H9 (cell line): ENCODE measurements around the gene EXOC2. TPM values are rescaled to one million over a fixed set of nuclear protein-coding genes. Genes with fewer than 3 reads are reported as not detected.

Experiments
- DNase-seq: peaks from one replicate; pipeline ENCODE4 v3.0.0-alpha.2; 2017
- H2AFZ ChIP-seq: one replicate; pipeline ENCODE4 v1.6.1; 2013; ENCODE audit warnings: mild to moderate bottlenecking, low read length, control low read depth, moderate library complexity
- H2AK5ac ChIP-seq: 2 replicates; pipeline ENCODE4 v1.6.1; 2013; ENCODE audit warnings: low read length, control low read depth, mixed read lengths; ENCODE audit not compliant: insufficient read length
- H2BK120ac ChIP-seq: one replicate; pipeline ENCODE4 v1.6.1; 2013; ENCODE audit warnings: low read depth, mild to moderate bottlenecking, low read length, control low read depth, inconsistent platforms; ENCODE audit not compliant: poor library complexity, severe bottlenecking
- H2BK12ac ChIP-seq: 2 replicates; pipeline ENCODE4 v1.6.1; 2013; ENCODE audit warnings: low read length, control low read depth, mixed read lengths, low read depth; ENCODE audit not compliant: insufficient read length
- H2BK15ac ChIP-seq: 2 replicates; pipeline ENCODE4 v1.6.1; 2013; ENCODE audit warnings: low read depth, low read length, control low read depth
- H2BK20ac ChIP-seq: one replicate; pipeline ENCODE4 v1.6.1; 2013; ENCODE audit warnings: low read depth, mild to moderate bottlenecking, low read length, control low read depth, inconsistent platforms; ENCODE audit not compliant: poor library complexity, severe bottlenecking
- H2BK5ac ChIP-seq: 2 replicates; pipeline ENCODE4 v1.6.1; 2013; ENCODE audit warnings: low read length, control low read depth, mixed read lengths; ENCODE audit not compliant: insufficient read length
- H3K14ac ChIP-seq: 2 replicates; pipeline ENCODE4 v1.6.1; 2013; ENCODE audit warnings: low read length, control low read depth; ENCODE audit not compliant: insufficient read depth
- H3K18ac ChIP-seq: 2 replicates; pipeline ENCODE4 v1.6.1; 2013; ENCODE audit warnings: low read depth, mild to moderate bottlenecking, mixed read lengths, low read length, control low read depth; ENCODE audit not compliant: insufficient read length
- H3K23ac ChIP-seq: 2 replicates; pipeline ENCODE4 v1.6.1; 2013; ENCODE audit warnings: low read length, control low read depth, mixed read lengths, low read depth; ENCODE audit not compliant: insufficient read length
- H3K23me2 ChIP-seq: 2 replicates; pipeline ENCODE4 v1.6.1; 2013; ENCODE audit warnings: low read depth, mild to moderate bottlenecking, mixed read lengths, low read length, control low read depth; ENCODE audit not compliant: insufficient read length, poor library complexity, severe bottlenecking
- H3K27ac ChIP-seq: 2 replicates; pipeline ENCODE4 v1.5.1; 2013; ENCODE audit warnings: low read length, control low read depth, mixed read lengths, low read depth; ENCODE audit not compliant: insufficient read length
- H3K27me3 ChIP-seq: 2 replicates; pipeline ENCODE4 v1.6.1; 2013; ENCODE audit warnings: low read length, control low read depth, inconsistent platforms; ENCODE audit not compliant: insufficient read depth
- H3K4ac ChIP-seq: 2 replicates; pipeline ENCODE4 v1.6.1; 2013; ENCODE audit warnings: low read depth, mild to moderate bottlenecking, control low read depth, inconsistent platforms, low read length, moderate library complexity
- H3K4me1 ChIP-seq: 2 replicates; pipeline ENCODE4 v1.6.1; 2013; ENCODE audit warnings: low read length, control low read depth, inconsistent platforms; ENCODE audit not compliant: insufficient read depth
- H3K4me2 ChIP-seq: 2 replicates; pipeline ENCODE4 v1.6.1; 2013; ENCODE audit warnings: low read length, control low read depth, mixed read lengths; ENCODE audit not compliant: insufficient read length, insufficient read depth
- H3K56ac ChIP-seq: 2 replicates; pipeline ENCODE4 v1.6.1; 2013; ENCODE audit warnings: low read depth, mild to moderate bottlenecking, mixed read lengths, low read length, control low read depth; ENCODE audit not compliant: insufficient read length
- H3K79me1 ChIP-seq: 2 replicates; pipeline ENCODE4 v1.6.1; 2013; ENCODE audit warnings: low read depth, mild to moderate bottlenecking, moderate library complexity, low read length, control low read depth, inconsistent platforms; ENCODE audit not compliant: insufficient read depth, poor library complexity, severe bottlenecking
- H3K79me2 ChIP-seq: 2 replicates; pipeline ENCODE4 v1.6.1; 2013; ENCODE audit warnings: low read length, control low read depth, inconsistent platforms; ENCODE audit not compliant: insufficient read depth
- H3K9ac ChIP-seq: 2 replicates; pipeline ENCODE4 v1.6.1; 2013; ENCODE audit warnings: low read length, control low read depth, mixed read lengths; ENCODE audit not compliant: insufficient read length; ENCODE audit errors: extremely low read depth
- H3K9me3 ChIP-seq: one replicate; pipeline ENCODE4 v1.6.1; 2013; ENCODE audit warnings: low read depth, low read length, inconsistent platforms; ENCODE audit not compliant: control insufficient read depth
- H3T11ph ChIP-seq: one replicate; pipeline ENCODE4 v1.6.1; 2013; ENCODE audit warnings: mild to moderate bottlenecking, low read length, control low read depth, inconsistent platforms
- H4K20me1 ChIP-seq: one replicate; pipeline ENCODE4 v1.6.1; 2013; ENCODE audit not compliant: control insufficient read depth, insufficient read length, insufficient read depth
- H4K5ac ChIP-seq: 2 replicates; pipeline ENCODE4 v1.6.1; 2013; ENCODE audit warnings: low read depth, mild to moderate bottlenecking, mixed read lengths, low read length, control low read depth; ENCODE audit not compliant: insufficient read length
- H4K8ac ChIP-seq: replicated peaks from 2 replicates; pipeline ENCODE4 v1.6.1; 2013; ENCODE audit warnings: low read length, control low read depth, mixed read lengths, low read depth; ENCODE audit not compliant: insufficient read length
- H4K91ac ChIP-seq: 2 replicates; pipeline ENCODE4 v1.6.1; 2013; ENCODE audit warnings: low read depth, mild to moderate bottlenecking, moderate library complexity, mixed read lengths, low read length, control low read depth; ENCODE audit not compliant: insufficient read length
- H3K27ac Mint-ChIP-seq, 3 experiments: 2 replicates in 2 of 3; 3 replicates in 1 of 3; pipeline ENCODE4 v1.8.0; 2020 to 2021; ENCODE audit warnings: mixed read lengths in 3 of 3, mild to moderate bottlenecking in 1 of 3, moderate library complexity in 1 of 3
- H3K27me3 Mint-ChIP-seq: 2 replicates; pipeline ENCODE4 v1.8.0; 2021; ENCODE audit warnings: low read depth, mild to moderate bottlenecking, moderate library complexity, mixed read lengths
- H3K36me3 Mint-ChIP-seq, 3 experiments: 2 replicates in 2 of 3; 3 replicates in 1 of 3; pipeline ENCODE4 v1.8.0; 2020 to 2021; ENCODE audit warnings: low read depth in 3 of 3, mixed read lengths in 3 of 3; ENCODE audit not compliant: insufficient read depth in 1 of 3
- H3K4me1 Mint-ChIP-seq, 2 experiments: 2 replicates each; pipeline ENCODE4 v1.8.0; 2020; ENCODE audit warnings: mixed read lengths in 2 of 2
- H3K4me3 Mint-ChIP-seq, 2 experiments: 2 replicates in 1 of 2; 3 replicates in 1 of 2; pipeline ENCODE4 v1.8.0; 2020 to 2021; ENCODE audit warnings: mild to moderate bottlenecking in 2 of 2, mixed read lengths in 2 of 2, moderate library complexity in 1 of 2
- H3K9me3 Mint-ChIP-seq, 2 experiments: 2 replicates in 1 of 2; 3 replicates in 1 of 2; pipeline ENCODE4 v1.8.0; 2020; ENCODE audit warnings: mild to moderate bottlenecking in 2 of 2, mixed read lengths in 2 of 2, moderate library complexity in 1 of 2
- CTCF ChIP-seq: fragments of 200-600 bp; sonication (generic); conservative IDR thresholded peaks from 3 replicates; pipeline ENCODE4 v1.8.0; 2021; ENCODE audit warnings: antibody characterized with exemption, mild to moderate bottlenecking
- WGBS: extraction: QIAGEN DNeasy Blood & Tissue Kit; methylation state at CpG from one replicate; pipeline ENCODE4 v1.1.7; 2013; ENCODE audit warnings: missing lambda C conversion rate, low lambda C conversion rate, mixed read lengths; ENCODE audit not compliant: insufficient read length; ENCODE audit errors: extremely low coverage; 5-methylcytosine and 5-hydroxymethylcytosine counted together
- total RNA-seq: library from RNA; stranded (reverse); gene quantifications from 2 replicates; pipeline ENCODE4 v1.2.1, GENCODE V29; 2021

EXOC2 gene
- total RNA-seq, 1 experiment from 2014 or later: 29.9 TPM

GRCh38 chr6:678520-678919 lies 14.4 kb downstream of the EXOC2 start:
- no peaks in the 10 kb centered on the region for H3K27me3 ChIP-seq
- H2AFZ ChIP-seq: no peak overlapping the region
- no peak overlapping the region for H3K27ac ChIP-seq
- no peak overlapping the region for H2BK120ac ChIP-seq
- H3K56ac ChIP-seq: no peak overlapping the region
- no peak overlapping the region for H3K9ac ChIP-seq
- H3K23ac ChIP-seq: no peak overlapping the region
- no peak overlapping the region for H2BK5ac ChIP-seq
- peaks cover 61 to 66% of the 10 kb centered on the region in 2 experiments for H3K4me1 Mint-ChIP-seq
- H3K23me2 ChIP-seq: peaks cover 1% of the 10 kb centered on the region
- H3K4ac ChIP-seq: no peak overlapping the region
- H4K20me1 ChIP-seq: no peaks in the 10 kb centered on the region
- H3K27ac Mint-ChIP-seq: peak overlapping the region in 1 of 3 experiments; percentile 87; a peak in 2 of 7 replicates
- peaks cover 3% of the 10 kb centered on the region for H3K79me1 ChIP-seq
- H3T11ph ChIP-seq: no peak overlapping the region
- peaks cover 11 to 15% (median 14%) of the 10 kb centered on the region in 3 experiments for H3K36me3 Mint-ChIP-seq
- H3K9me3 ChIP-seq: no peaks in the 10 kb centered on the region
- no peak for TF ChIP-seq CTCF
- no CpG with 5 or more reads among the region's 3 CpGs for WGBS
- H3K4me2 ChIP-seq: no peak overlapping the region
- H4K91ac ChIP-seq: no peak overlapping the region
- H3K4me3 Mint-ChIP-seq: no peak overlapping the region
- H3K27me3 Mint-ChIP-seq: no peaks in the 10 kb centered on the region
- H3K14ac ChIP-seq: no peak overlapping the region
- H2AK5ac ChIP-seq: no peak overlapping the region
- peaks cover 21% of the 10 kb centered on the region for H3K4me1 ChIP-seq
- DNase-seq: no peak
- H4K5ac ChIP-seq: no peak overlapping the region
- peaks cover 13% of the 10 kb centered on the region; the same call in 1 of the 2 replicates for H3K79me2 ChIP-seq
- no peak overlapping the region for H2BK15ac ChIP-seq
- H3K18ac ChIP-seq: no peak overlapping the region
- H3K9me3 Mint-ChIP-seq: peaks cover 7 to 13% of the 10 kb centered on the region in 2 experiments; a peak in 4 of 5 replicates
- no peak overlapping the region for H2BK20ac ChIP-seq
- H4K8ac ChIP-seq: no peak overlapping the region
- no peak overlapping the region for H2BK12ac ChIP-seq
